GM12872 (cell line): ENCODE data around the gene C16orf86.
A peak's percentile ranks its signal among the peaks of the same experiment; 100 is the strongest.

Source experiments
- CTCF ChIP-seq: IDR thresholded peaks from 3 replicates; pipeline ENCODE4 v1.5.1; 2011; ENCODE audit warnings: low read depth, mild to moderate bottlenecking, low read length, moderate library complexity; ENCODE audit not compliant: insufficient read depth

C16orf86 gene

GRCh38 chr16:67660564-67661028, 6.0 kb upstream of the C16orf86 start, which contains the start of gene PARD6A:
Gene PARD6A, plus strand, starts transcription at chr16:67660960. Its CDS starts 79 bp downstream, at chr16:67661039.
- no peak for TF ChIP-seq CTCF

- TF ChIP-seq CTCF = no peak
Measured at GRCh38 chr16:67661101-67661761, 5.4 kb upstream of the C16orf86 start.

- TF ChIP-seq CTCF = no peak
Measured at GRCh38 chr16:67661886-67662652, 4.5 kb upstream of the C16orf86 start.

GRCh38 chr16:67662653-67663010, 4.0 kb upstream of the C16orf86 start:
- no peak for TF ChIP-seq CTCF

GRCh38 chr16:67663151-67663876, 3.3 kb upstream of the C16orf86 start:
- TF ChIP-seq CTCF = peak; percentile 38; the same call in 2 of the 3 replicates

GRCh38 chr16:67663877-67664222, 2.8 kb upstream of the C16orf86 start:
- no peak for TF ChIP-seq CTCF

GRCh38 chr16:67664258-67664657, 2.4 kb upstream of the C16orf86 start:
- TF ChIP-seq CTCF = no peak
